ENCODE data around the gene CST11. TPM values are rescaled to one million over a fixed set of nuclear protein-coding genes. Genes with fewer than 3 reads are reported as not detected.

Gene CST11
- total RNA-seq, 2 experiments from 2014 or later: not detected

DNA sequence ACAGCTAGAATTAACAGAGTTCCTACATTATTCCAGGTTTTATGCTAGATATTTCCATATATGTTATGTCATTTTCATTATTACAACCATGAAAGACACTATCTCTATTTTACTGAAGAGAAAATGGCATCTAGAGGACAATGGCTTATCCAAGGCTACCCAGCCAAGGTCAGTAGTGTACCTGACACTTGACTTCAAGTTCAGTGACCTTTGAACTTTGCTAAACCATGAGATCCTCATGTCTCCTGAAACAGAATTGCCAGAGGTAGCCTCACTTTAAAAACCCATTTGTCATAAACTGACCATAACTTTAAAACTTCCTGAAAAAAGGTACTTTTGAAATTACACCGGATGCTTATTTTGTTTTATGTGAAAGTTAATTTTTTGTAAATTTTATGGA is 45.8 kb downstream of the CST11 start:
- ChIA-PET CTCF (no interaction called here), POLR2A (no interaction called here)

DNA sequence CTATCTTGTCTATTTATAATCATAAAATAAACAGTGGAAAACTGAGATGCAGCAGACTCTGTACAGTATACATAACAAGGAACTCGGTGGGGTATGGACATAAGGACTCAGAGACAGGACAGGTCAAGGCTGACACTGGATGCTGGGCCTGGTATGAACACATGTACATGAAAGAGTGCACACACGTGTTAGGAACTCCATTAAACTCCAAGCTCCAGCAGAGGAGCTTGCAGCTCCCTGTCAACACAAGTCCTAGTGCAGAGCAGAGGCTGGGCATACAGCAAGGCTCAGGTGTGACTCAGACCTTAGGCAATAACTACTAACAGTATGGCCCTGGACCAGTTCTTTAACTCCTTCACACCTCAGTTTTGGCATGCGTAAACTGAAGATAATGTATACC is 48.5 kb downstream of the CST11 start:
- ChIA-PET POLR2A (no interaction called here), CTCF (no interaction called here)

- ChIA-PET CTCF (no interaction called here), POLR2A (no interaction called here)
Observed at GRCh38 chr20:23403751-23404150, 48.9 kb downstream of the CST11 start.

GRCh38 chr20:23401051-23401450 is 51.6 kb downstream of the CST11 start:
- POLR2A ChIA-PET: no interaction called here
- CTCF ChIA-PET: interaction anchor here (1.1 to 2.2 kb wide), 2 partner anchors 14 to 20 kb away, joined by 3 to 7 read pairs; partner anchors contain the start of gene NAPB

Other genes with a start within 250 kb of the CST11 start
- gene NXT1, start 102.1 kb downstream of the CST11 start, total RNA-seq: 10 to 100 TPM; 48.7 to 50.2 TPM
- gene GZF1, start 90.7 kb downstream of the CST11 start, total RNA-seq: 10 to 100 TPM; 12.2 to 13.1 TPM
- 10 to 100 TPM in 1 of 2 experiments, 1 to 10 TPM in 1; 9.7 to 10.3 TPM for gene NAPB, start 31.4 kb downstream of the CST11 start, total RNA-seq
- gene CSTL1, start 13.2 kb downstream of the CST11 start, total RNA-seq: not detected
- not detected for gene CST8, start 38.2 kb upstream of the CST11 start, total RNA-seq
- not detected for gene CST9L, start 115.6 kb upstream of the CST11 start, total RNA-seq
- gene CST9, start 153.0 kb upstream of the CST11 start, total RNA-seq: not detected
- under 1 TPM; 0.86 to 0.99 TPM for gene CST3, start 185.1 kb upstream of the CST11 start, total RNA-seq
- not detected for gene CST4, start 236.2 kb upstream of the CST11 start, total RNA-seq

Measured in activated CD8-positive, alpha-beta memory T cell treated with anti-CD3 and anti-CD28 coated beads for 36 hours (primary cell).